Cerebellar nuclear complex (tissue), 1 donor: Measurements from ENCODE around the gene GABPB2.

Experiments
- DNase-seq, 2 experiments: peaks; one replicate each; lab custom pipeline; 2025; lab: John Stamatoyannopoulos, UW

The GABPB2 gene

DNA sequence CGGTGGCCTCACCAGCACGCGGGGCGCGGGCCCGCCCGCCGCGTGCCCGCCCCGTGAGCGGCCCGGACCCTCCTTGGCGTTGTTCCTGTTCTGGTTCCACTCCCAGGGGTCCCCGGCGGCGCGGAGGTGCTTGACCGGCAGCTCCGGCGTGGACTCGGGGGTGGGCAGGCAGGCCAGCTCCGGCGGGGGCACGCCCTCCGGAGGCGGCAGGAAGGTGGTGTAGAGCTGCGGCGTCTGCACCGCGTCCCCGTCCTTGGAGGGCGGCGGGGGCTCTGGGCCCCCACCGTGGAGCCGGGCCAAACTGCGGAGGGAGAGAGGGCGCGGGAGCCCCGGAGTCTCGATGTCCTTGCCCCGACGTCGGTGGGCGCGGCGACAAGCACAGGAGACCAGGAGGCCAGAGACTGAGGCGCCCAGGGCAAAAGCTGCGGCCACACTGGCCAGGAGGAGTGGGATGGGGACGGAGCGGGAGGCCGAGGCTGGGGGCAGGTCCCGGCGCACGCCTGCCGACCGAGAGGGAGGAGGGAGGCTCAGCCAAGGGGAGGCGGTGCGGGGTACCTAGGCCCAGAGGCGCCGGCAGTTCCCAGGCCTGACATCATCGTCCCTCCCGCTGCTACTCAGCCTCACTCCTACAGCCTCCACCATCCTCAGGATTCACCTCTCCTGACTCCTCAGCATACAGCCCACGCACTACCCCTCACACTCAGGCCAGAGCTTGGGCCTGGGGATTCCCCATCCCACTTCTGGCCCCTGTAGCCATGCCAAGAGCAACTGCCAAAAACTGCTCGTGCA, 62.7 kb downstream of the GABPB2 start:
- DNase-seq: no peak

DNA sequence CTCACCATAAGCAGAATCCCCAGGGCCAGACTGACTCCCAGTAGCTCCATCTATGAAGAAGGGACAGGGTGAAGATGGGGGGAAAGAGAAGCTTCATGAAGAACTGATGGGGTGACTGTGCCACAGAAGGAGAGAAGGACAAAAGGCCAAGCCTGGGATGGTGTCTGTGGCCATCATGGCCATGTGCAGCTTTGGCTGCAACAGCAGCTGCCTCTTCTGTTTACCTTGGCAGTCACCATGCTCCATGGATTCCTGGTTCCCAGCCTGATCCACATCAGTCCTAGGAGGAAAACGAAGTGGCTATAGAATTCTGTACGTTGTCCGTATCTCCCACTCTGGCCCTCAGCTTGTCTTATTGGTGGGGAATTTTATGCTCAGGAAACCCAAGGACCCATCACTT, 63.8 kb downstream of the GABPB2 start:
- DNase-seq: no peak

DNA sequence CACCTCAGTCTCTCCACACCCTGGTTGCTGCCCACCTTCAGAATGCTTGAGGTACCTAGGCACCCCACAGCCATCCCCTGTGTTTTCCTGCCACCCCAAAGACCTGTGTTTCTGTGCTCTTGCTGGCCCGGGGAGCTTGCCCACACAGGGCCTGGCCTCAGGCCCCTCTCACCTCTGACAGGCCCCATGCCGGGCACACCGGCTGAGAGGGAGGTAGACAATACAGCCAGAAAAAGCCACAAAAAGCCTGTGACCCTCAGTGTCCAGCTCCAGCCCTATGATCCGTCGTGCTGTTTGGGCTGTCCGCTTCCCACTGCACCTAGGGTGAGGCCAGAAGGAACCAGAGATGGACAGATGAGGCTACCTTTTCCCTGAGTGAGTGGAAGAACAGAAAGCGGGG, 64.4 kb downstream of the GABPB2 start:
- DNase-seq: no peak

DNA sequence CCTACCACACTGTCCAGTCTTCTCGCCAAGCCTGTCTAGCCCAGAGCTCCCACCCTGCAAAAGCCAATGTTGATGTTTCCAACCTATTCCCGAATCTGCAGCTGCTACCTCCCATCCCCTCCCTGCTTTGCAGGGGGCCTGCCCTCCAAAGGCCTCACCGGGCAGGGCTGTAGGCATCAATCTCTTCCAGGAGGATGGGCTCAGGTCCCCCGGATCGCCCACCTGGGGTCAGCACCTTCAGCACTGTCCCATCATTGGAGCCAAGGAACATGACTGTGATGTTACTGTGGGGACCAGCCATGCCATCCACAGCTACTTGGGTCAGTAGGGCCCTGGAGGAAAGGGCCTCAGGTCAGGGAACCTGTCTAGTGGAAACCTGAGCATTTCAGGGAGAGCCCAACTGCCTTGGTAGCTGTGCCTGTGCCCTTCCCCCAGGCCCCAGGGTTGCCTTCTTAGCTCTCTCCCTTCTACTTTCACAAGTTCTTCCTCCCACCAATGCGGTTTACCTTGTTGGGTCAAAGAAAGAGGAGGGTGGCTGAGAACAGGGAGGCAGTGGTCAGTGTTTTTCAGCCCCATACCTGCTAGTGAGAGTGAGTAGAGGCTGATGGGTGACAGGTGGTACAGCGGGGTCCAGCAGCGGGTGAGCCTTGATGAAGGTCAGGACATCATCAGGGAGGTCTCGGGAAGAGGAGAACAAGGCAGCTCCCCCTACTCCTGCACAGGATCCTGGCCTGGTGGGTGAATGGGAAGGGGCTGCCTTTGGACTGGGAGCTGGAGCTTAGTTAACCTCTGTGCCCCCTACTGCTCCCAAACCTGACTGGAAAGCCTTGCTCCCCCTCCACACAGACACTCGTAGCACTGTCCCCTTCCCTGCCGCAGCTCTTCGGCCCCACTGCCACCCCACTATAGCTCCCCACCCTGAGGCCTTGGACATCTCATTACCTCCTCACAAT, 65.1 kb downstream of the GABPB2 start:
- DNase-seq: no peak

DNA sequence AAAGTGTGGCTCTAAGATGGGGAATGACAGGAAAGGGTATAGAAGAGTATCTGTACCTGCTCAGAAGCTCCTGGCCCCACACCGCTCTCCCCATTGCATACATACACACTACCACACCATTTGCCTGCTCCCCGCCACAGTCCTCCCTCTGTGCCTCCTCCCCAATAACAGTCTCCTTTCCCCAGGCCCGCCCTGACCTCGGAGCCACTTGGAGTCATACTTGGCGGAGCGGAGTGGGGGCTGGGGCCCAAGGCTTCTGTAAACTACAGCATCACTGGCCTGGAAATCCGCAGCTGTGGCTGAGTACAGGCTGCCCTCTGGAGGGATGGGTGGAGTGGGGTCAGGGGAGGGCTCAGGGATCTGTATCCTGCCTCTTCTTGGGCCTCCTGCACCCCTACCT, 67.2 kb downstream of the GABPB2 start:
- no peak for DNase-seq

DNA sequence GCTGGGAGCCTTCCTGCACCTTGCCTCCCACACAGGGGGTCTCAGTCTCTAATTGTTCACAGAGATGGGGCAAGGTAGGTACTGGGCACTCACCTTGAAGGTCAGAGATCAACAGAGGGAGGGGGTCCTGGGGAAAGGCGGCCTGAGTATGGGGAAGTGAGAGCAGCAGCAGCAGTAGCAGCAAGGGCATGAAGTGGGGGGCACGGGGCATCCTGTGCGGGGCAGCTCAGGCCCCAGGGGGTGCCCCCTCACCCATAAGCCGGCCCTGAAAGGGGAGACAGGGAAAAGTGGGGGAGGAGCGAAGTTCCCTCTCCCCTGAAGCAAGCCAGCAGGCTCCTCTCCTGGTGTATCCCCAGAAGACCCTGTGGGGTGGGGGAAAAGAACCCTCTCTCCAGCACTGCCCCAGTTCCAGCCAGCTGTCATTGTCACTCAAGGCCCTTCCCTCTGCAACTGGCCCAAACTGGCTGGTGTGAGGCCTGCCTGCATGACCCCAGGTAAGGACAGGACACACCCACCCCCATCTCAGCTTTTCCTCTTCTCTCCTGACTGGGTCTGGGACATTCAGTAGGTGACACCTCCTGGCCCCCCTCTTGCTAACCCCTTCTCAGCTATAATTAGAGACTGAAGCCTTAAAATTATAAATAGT, 72.0 kb downstream of the GABPB2 start:
- DNase-seq: no peak

DNA sequence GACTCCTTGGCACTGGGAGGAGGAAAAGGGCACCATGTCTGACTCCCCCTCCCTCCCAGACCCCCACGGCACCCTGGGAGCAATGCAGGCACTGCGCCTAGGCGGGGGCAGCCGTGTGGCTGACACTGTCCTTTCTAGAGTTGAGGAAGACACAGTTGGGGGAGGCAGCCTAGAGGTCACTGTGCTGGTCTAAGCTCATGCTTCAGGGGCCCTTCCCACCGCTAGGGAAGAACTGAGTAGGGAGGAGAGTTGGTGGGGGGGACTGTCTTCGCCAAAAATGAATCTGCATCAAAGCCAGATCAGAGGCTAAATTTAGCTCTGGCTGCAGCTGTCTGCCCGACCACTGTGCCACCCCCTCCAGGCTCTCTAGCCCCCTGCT, 72.5 kb downstream of the GABPB2 start:
- no peak for DNase-seq

DNA sequence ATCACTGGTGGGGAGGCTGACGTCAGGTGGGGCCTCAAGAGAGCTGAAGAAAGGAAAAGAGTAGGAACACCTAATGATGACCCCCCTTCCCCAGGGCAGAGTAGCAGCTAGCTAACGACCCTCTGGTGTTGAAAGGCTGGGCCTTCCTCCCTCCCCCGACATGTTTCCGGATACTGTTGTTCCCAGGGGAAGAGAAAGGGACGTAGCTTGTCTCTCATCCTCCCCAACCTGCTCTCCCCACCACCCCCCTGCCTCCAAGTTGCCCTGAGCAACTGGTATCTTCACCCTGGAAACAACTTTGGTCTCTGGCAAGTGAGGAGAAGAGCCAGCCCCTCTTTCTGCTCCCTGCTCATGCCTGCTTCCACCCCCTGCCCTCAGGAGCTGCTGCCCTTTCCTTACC, 73.4 kb downstream of the GABPB2 start:
- DNase-seq: no peak

DNA sequence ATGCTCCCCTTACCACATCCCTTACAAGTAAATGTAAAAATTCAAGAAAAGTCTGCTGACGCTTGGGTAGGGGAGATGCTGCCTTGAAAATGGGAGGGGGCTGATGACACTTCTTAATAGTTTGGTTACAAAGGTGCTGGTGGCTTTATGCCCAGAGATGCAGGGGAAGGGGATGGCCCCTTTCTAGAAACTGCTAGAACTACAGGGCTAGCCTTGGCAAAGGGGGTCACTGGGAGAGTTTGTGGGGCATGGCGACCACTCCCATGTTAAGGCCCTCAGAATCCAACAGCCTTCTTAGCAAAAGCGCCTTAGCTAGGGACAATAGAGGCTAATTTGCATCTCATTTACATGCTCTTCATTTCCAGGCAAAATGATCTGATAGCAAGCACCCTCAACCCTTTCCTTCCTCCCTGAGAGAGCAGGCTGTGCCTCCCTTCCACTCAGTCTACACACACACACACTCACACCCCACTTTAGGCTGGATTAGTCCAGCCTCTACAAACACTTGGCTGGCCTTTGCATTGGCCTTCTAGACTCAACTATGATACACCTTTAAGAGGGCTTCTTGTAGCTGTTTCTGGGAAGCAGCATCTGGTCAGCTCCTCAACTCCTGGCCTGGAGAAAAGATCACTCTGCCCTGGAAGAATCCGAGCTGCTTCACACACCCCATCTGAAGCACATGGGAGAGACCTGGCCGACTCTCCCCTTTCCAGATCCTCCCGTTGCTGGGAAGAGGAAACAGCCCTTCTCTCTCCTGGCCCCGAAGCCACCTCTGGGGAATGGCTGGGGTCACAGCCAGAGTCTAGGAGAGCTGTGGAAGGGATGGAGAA, 74.1 kb downstream of the GABPB2 start:
- DNase-seq: no peak

DNA sequence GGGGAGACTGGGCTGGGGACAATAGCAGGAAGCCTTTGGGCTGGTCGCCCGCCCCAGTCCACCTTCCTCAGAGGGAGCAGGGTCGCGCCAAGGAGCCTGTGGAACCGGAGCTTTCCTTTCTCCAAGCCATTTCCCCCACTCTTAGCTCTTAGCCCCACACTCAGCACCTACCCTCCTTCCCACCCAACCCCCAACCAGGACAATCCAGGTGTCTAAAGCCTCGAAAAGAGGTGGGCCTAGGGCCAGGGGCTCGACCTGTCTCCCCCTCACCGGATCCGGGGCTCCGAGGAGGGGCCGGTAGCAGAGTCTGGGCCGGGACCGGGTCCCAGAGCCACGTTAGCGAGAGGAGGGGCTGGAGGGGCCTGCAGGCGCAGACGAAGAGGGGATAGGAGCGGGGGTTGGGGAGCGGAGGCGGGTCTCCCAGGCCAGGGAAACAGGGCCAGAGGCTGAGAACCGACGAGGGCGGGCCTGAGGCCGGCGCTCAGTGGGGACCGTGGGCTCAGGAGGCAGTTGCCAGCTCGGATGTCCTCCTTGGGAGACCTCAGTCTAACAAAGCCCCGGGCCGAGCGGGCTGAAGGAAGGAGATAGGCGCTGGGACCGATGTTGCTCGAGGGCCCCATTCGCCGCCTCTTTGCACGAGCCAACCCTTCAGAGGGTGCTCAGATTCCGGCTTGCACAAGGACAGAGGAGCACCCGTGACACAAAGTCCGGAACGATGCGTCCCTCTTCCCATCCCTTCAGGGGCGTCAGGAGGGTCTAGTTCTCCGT, 74.9 kb downstream of the GABPB2 start:
- DNase-seq: no peak

DNA sequence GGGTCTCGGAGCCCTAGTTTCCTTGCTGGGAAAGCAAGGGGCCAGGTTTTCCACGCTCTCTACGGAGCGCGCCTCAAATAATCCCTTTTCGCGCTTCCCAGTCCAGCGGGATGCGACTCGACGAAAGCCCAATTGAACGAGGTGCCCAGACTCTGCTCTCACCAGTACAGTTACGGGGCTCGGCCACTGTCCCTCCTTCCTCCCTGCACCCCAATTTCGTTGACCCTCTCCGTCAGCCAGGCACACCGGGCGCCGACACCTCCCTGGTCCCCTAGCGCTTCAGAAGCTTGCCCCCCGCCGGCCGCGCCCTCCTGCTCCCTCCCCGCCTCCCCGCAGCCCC, 75.5 kb downstream of the GABPB2 start:
- DNase-seq: no peak

DNA sequence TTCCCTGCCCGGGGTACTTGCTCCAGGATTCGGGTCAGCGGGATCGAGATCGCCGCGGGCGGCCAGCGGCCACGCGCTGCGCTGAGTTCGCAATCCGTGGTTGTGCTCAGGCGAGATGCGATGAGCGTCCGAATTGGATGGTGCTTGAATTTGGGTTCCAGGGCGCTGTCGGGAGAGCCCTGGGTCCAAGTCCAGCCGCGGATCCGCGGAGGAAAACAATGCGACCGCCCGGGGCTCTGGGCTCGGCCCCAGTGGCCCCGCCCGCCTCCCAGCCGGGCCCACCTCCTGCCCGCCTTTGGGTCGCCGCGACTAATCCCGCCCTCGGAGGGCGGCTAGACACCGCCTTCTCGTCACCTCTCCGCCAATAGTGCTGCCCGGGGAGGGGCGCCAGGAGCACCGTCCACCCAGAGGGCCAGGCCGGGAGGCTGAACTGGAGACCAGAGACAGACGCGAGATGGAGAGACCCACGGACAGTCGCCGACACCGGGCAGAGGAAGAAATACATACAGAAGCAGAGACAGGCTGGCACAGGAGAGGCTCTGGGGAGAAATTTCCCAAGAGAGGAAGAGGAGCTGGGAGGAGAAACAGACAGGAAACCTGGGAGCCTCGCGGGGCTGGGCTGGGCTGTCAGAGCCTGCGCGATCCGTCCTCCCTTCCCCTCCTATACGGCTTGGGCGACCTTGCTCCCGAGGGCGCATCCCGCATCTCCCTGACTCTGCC, 76.0 kb downstream of the GABPB2 start, which contains the start of gene SEMA6C:
Gene SEMA6C (minus strand): TSS at position 220 of the 720 bp plus-strand sequence. CDS start 4,010 bp downstream, outside the sequence.
- DNase-seq: peak; percentile 89 to 92

DNA sequence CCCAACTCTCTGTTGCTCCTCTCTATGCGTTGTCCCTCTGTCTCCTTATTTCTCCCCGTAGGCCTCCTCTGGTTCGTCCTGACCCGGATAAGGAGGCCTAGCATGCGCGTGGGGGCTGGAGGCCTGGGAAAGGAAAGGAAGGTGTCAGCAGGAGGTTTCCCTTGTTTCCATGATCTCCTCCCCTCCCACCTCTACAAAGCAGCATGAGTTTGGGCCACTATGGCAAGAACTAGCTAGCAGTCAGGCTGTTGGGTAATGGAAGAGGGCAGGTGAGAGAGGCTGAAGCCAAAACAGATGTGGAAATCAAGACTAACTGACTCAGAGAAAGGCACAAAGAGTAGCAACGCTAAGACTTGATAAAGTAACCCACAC, 76.6 kb downstream of the GABPB2 start:
- no peak for DNase-seq

DNA sequence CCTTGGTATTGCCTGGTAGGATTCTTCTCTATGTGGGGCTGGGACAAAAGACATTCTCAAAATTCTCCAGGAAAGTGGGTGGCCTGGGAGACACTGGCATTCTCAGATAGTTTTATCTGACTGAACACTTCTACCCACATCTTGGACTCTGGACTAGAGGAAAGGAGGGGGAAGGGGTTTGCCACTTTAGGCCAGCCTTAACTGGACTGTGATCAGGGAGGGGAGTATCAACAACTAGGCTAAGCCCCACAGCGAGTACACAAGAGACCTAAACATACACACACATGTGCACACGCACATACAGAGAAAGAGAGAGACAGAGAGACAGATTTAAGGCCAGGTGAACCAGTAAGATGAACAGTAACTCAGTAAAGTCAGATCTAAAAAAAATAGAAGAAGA, 77.1 kb downstream of the GABPB2 start:
- no peak for DNase-seq

DNA sequence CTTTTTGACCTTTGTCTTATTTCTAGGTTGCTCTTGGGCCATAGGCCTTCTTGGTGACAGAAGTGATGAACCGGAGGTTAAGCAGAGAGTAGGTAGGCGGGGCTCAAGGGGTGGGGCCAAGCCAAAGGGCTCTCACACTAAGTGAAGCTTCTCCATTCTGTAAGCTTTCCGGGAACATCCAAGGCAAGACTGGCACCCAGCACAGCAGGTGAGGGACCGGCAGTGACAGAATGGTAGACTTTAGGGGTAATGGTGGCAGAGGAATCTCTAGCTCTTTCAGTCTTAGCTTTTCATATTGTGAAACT, 85.9 kb downstream of the GABPB2 start, which contains the start of gene TNFAIP8L2:
Gene TNFAIP8L2 (plus strand): TSS at position 135 of the 305 bp plus-strand sequence. CDS start 2,049 bp downstream, outside the sequence.
- DNase-seq: no peak

DNA sequence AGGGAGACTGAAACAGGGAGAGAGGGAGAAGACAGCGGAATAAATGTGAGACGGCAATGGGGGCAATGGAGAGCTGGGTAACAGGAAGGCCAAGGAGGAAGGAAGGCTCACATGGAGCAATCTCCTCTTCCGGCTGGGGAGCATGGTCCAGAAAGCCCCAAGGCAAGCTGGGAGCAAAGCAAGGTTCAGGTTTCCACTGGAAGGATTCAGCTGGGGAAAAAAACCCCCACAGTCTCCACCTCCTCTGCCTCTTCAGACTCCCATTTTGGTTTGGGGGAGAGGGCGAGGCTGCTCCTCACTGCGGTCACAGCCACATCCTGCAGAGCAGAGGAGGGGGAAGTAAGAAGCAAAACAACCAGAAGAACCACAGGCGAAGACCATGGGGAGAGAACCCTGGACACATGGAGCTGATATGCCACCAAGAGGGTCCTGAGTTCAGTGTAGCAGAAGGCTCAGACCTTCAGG, 86.5 kb downstream of the GABPB2 start:
- no peak for DNase-seq

DNA sequence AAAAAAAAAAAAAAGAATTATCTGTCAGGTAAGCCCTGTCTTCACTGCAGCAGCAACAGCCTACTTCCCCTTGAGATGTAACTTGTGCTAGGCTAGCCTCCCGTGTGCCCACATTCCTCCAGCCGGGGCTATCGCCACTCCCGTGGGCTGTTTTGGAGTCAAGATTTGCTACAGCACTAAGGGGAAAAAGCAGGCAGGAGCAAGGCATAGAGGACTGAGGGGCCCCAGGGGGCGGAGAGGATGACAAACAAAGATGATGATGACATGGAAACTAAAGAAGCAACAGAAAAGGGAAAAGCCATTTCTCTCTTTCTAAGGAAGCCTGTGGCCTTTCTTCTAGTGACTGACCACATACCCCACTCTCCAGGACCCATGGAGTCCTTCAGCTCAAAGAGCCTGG, 87.8 kb downstream of the GABPB2 start:
- DNase-seq: no peak

DNA sequence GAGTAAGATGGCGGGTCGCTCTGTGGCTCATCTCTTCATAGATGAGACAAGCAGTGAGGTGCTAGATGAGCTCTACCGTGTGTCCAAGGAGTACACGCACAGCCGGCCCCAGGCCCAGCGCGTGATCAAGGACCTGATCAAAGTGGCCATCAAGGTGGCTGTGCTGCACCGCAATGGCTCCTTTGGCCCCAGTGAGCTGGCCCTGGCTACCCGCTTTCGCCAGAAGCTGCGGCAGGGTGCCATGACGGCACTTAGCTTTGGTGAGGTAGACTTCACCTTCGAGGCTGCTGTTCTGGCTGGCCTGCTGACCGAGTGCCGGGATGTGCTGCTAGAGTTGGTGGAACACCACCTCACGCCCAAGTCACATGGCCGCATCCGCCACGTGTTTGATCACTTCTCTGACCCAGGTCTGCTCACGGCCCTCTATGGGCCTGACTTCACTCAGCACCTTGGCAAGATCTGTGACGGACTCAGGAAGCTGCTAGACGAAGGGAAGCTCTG, 88.2 kb downstream of the GABPB2 start:
- no peak for DNase-seq

DNA sequence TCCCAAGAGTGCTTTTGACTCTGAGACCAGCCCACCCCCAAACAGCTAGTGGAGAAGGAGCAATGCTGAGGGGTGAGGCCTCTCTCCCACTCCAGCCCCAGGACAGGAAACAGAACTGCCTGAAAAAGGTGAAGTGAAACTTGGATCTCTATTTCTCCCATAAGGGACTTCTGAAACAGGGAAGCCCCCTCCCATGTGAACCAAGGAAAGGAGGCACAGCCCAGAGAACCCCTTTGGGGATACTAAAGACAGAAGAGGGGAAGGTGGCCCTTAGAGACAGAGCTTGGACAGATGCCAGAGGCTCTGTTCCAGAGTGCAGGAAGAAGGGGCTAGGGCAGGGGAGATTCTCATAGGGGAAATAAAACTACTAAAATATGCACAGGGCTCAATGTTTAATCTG, 88.8 kb downstream of the GABPB2 start:
- no peak for DNase-seq

DNA sequence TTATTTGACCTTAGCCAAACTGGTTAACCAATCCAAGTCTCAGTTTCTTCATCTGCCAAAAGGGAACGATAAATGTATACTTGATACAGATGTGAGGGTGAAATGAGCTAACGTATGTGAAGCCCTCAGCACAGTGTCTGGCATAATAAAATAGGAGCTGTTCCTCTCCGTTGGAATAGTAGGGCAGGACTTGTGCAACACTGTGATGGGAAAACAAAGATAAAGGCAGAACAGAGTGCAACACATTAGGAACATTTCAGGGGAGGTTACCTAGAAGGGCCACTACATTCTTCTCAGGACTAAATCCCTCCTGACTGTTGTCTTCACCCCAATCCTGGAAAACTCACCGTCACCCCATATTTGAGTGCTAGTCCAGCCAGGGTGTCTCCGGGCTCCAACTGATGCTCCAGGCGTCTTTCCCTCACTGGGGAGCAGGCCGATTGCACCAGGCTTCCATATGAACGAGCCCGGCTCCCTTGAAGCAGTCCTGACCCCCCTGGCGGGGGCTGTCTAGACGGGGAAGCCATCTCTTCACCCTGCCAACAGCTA, 94.2 kb downstream of the GABPB2 start:
- DNase-seq: no peak
